ENCODE data around the gene KLHDC8A. TPM values are rescaled to one million over a fixed set of nuclear protein-coding genes. Genes with fewer than 3 reads are reported as not detected.

The KLHDC8A gene
- total RNA-seq, 1 donor from 2014 or later = 3.9 TPM

DNA sequence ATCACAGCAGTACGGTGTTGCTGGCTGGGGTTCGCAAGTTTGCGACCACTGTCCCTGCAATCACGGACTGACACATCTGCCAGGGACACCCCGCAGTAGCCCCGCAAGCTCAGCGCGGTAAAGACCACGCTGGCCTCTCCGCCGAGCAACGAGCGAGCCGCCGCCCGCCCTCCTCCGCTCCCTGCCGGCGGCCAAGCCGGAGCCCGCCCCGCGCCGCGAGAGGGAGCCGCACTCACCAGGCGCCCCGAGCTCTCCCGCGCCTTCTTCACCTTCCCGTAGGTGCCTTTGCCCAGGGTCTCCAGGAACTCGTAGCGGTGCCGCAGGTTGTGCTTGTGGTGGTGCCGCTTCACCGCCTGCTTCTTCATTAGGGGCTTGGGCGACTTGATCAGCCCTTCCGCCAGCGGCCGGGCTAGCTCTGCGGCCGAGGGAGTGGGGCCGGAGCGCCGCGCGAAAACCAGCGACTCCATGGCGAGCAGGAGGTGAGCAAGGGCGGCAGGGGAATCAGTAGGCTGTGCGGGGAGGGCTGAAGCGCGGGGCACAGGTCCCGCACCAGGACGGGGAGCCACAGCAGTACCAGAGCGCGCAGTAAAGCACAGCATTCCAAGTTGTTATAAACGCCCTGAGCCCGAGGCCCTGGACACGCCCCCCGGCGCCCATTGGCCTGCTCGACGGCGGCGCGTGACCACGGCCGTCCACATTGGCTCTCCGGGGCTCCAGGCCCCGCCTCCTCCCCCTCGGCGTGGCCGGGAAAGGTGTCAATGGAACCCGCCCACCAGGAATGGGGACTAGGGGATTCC lies 35.4 kb downstream of the KLHDC8A start, which contains the start of gene NUAK2:
Gene NUAK2, minus strand, starts transcription at position 584 of the 797 bp plus-strand sequence. Its CDS starts 117 bp downstream, at position 467.
- Mint-ChIP-seq H3K36me3 (peaks cover 9% of the 10 kb centered on the region), H3K4me1 (ENCODE audit: unreplicated experiment) (peaks cover 47% of the 10 kb centered on the region), H3K27ac (peak within 1 kb of the TSS; percentile 87), H3K9me3 (no peaks in the 10 kb centered on the region), H3K4me3 (peak within 1 kb of the TSS; percentile 98), H3K27me3 (peaks cover 9% of the 10 kb centered on the region)
- DNase-seq (ENCODE audit: extremely low spot score, unreplicated experiment) = peak; percentile 94
- TF ChIP-seq CTCF (conservative IDR thresholded peaks at IDR 0.05) = peak; percentile 43

- H3K9me3 Mint-ChIP-seq = no peaks in the 10 kb centered on the region
- peak overlapping the region; percentile 88 for H3K27ac Mint-ChIP-seq
- no peak for DNase-seq (ENCODE audit: extremely low spot score, unreplicated experiment)
Measured at GRCh38 chr1:205319081-205320018, 37.4 kb downstream of the KLHDC8A start.

DNA sequence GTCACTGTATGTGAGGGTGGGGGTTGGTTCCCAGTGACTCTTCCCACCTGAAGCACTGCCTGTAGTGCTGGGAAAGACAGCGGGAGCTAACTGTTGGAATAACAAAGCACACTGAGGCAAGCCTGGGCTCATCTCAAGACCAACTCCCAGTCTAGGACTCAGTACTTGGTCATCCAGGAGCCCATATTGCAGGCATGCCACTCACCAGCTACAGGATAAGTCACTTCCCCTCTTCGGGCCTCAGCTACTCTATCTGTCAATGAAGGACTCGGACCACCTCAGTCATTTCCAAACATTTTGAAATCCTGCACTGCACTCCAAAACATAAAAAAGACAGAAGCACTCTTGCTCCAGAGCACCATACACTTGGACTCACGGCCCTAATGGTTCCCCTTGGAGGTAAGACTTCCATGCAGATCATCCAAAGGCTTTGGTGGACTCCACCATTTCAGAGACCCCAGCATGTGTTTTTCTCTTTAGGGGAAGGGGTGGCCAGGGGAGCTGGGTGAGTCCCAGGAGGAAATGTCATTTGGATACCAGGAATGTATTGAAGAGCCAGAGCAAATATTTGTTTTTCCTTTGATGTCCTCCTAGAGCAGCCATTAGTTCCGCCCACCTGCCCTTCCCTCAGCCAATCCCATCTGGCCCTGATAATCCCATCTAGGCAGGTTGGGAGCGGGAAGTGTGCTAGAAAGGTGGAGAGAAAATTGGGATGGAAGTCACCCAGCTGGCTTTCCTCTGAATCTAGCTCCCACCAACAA lies 38.3 kb downstream of the KLHDC8A start:
- Mint-ChIP-seq H3K4me1 (ENCODE audit: unreplicated experiment) (peaks cover 58% of the 10 kb centered on the region), H3K9me3 (no peaks in the 10 kb centered on the region), H3K27ac (peak overlapping the region; percentile 76), H3K27me3 (peaks cover 6% of the 10 kb centered on the region), H3K36me3 (peaks cover 9% of the 10 kb centered on the region), H3K4me3 (peak overlapping the region; percentile 98)
- no peak for TF ChIP-seq CTCF (conservative IDR thresholded peaks at IDR 0.05)
- no peak for DNase-seq (ENCODE audit: extremely low spot score, unreplicated experiment)

More at GRCh38 chr1:205319081-205320018, 37.4 kb downstream of the KLHDC8A start:
- H3K27me3 Mint-ChIP-seq = peaks cover 6% of the 10 kb centered on the region
- peak overlapping the region; percentile 98 for H3K4me3 Mint-ChIP-seq
- TF ChIP-seq CTCF (conservative IDR thresholded peaks at IDR 0.05) = no peak
- peaks cover 9% of the 10 kb centered on the region for H3K36me3 Mint-ChIP-seq
- H3K4me1 Mint-ChIP-seq (ENCODE audit: unreplicated experiment) = peaks cover 50% of the 10 kb centered on the region

DNA sequence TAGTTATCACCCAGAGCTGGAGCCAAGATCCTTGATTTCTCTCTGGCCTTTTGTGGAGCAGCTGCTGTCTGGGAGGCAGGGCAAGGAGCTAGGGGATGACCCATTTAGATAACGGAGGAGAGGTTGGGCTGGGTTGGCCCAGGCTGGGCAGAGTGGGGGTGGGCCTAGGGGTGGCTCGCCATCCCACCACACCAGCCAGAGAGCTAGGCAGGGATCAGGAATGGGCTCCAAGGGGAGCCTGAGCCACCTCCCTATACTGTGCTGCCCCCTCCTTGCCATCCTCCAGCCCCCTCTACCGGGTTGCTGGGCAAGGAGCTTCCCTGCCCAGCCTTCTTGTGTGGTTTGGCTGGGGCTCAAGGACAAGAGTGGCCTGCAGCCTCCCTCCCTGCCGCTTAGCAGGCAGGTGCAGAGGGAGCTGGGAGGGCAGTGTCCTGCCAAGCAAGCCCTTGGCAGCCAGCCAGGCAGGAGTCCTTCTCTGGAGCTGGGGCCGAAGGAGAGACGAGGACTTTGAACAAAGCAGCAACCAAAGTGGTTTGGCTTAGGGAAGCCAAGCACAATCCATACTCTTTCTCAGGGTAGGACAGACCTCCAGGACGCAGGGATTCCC lies 39.3 kb downstream of the KLHDC8A start:
- DNase-seq (ENCODE audit: extremely low spot score, unreplicated experiment) = no peak
- Mint-ChIP-seq H3K4me3 (peak overlapping the region; percentile 98), H3K36me3 (peaks cover 9% of the 10 kb centered on the region)

More for the DNA sequence above, 39.3 kb downstream of the KLHDC8A start:
- Mint-ChIP-seq H3K27ac (peak overlapping the region; percentile 80), H3K9me3 (no peaks in the 10 kb centered on the region), H3K4me1 (ENCODE audit: unreplicated experiment) (peaks cover 65% of the 10 kb centered on the region), H3K27me3 (peaks cover 6% of the 10 kb centered on the region)
- no peak for TF ChIP-seq CTCF (conservative IDR thresholded peaks at IDR 0.05)
